NCI-H187 treated with DMSO at 0.1 percent for 48 hours (cell line): ENCODE results near the gene ARMC3.
"Not testable (repeated sequence)": the region's sequence is repeated elsewhere in the genome, so short reads cannot be mapped to it uniquely, and the experiment has no call there.

Experiments
- DNase-seq: peaks from one replicate; lab custom pipeline; 2025; lab: John Stamatoyannopoulos, UW

Gene ARMC3

GRCh38 chr10:23048191-23048590, 120.3 kb downstream of the ARMC3 start:
- no peak for DNase-seq

DNA sequence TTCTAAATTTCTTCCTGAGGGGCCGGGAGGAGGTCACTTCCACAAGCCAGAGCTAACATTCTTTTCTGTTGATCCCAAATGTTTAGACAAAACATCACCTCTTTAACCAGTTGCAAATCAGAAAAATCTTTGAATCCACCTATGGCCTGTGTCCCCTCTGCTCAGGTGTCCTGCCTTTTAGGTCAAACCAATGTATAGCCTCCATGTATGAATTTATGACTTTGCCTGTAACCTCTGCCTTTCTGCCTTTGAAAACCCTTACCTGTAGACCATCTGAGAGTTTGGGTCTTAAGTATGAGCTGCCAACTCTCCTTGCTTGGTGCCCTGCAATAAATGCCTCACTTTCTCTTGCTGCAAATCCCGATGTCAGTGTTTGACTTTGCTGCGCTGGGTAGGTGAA, 123.4 kb downstream of the ARMC3 start:
- DNase-seq = no peak

DNA sequence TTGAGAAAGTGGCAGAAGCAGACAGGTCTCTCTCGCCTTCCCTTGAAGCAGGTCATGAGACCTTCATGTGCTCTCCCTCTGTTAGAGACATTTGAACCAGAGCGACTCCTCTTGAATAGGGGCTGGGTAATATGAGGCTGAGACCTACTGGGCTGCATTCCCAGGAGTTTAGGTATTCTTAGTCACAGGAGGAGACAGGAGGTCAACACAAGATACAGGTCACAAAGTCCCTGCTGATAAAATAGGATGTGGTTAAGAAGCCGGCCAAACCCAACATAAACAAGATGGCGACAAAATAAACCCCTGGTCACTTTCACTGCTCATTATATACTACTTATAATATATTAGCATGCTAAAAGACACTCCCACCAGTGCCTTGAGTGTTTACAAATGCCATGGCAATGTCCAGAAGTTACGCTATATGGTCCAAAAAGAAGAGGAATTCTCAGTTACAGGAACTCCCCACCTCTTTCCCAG, 124.0 kb downstream of the ARMC3 start:
- no peak for DNase-seq

- no peak for DNase-seq
Observed at GRCh38 chr10:23053036-23053435, 125.2 kb downstream of the ARMC3 start.

GRCh38 chr10:23055424-23056185, 127.8 kb downstream of the ARMC3 start:
- no peak for DNase-seq

GRCh38 chr10:23056186-23056579, 128.3 kb downstream of the ARMC3 start:
- no peak for DNase-seq

GRCh38 chr10:23058366-23058765, 130.5 kb downstream of the ARMC3 start:
- DNase-seq = no peak

DNA sequence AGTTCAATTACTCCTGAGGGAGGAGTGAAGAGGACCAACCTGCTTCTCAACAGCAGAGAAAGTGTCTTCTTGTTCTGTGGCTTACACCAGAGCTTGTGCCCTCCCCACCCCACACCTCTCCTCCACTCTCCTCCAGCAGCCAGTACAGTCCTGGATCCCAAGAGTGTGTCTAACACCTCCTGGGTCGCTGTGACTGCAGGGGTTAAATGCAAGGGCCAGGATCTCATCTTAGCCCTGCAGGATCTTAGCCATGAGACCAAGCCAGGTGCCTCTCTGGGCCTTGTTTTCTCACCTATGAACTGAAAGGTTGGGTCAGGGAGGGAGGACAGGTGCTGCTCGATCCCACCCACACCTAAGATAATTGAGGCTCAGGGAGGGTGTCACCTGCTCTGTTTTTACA, 133.1 kb downstream of the ARMC3 start:
- no peak for DNase-seq

DNA sequence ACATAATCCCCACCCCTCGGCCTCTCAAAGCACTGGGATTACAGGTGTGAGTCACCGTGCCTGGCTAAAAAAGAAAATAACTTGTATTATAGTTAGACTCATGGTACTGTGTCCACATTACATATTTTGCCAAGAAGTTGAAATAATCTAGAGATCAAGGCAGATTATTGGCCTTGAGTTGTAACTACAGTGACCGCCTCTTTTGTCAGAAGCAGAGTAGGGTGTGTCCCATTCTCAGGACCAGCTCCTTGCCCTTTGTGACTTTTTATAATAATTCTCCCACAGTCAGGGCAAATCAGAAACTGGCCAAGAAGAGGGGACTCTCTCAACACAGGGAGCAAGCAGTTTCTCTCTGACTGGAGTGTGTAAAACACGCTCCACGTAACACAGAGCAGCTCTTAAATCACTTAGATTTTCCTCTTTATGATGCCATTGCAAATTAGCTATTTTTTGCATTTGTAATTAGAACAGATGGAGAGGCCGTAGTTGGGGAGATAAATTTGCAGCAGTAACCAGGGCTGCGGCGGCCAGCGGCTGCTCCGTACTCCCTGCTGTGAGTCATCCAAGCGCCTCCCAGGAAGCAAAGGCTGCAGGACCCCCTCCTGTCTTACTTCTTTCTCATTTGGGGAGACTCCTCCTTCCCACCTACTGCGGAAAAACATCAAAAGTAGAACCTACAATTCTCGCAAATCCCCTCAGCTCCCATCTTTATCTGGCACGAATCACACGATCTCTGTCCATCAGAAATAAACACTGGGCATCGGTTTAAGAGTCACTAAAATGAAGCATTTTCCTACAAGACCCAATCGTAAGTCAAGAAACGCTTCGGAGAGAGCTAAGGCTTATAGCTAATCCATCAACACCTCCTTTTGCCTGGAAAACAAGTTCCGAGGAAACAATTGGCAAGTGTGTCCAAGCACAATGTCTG, 135.5 kb downstream of the ARMC3 start:
- no peak for DNase-seq

GRCh38 chr10:23063973-23064812, 136.3 kb downstream of the ARMC3 start:
- no peak for DNase-seq

- DNase-seq = not testable (repeated sequence)
Observed at GRCh38 chr10:23064813-23065114, 136.9 kb downstream of the ARMC3 start.

GRCh38 chr10:23065181-23065948, 137.5 kb downstream of the ARMC3 start:
- DNase-seq = no peak

GRCh38 chr10:23067337-23067736, 139.5 kb downstream of the ARMC3 start:
- DNase-seq = no peak

- DNase-seq = no peak
Observed at GRCh38 chr10:23067939-23068775, 140.3 kb downstream of the ARMC3 start.

- DNase-seq = no peak
Observed at GRCh38 chr10:23069019-23069815, 141.4 kb downstream of the ARMC3 start.

DNA sequence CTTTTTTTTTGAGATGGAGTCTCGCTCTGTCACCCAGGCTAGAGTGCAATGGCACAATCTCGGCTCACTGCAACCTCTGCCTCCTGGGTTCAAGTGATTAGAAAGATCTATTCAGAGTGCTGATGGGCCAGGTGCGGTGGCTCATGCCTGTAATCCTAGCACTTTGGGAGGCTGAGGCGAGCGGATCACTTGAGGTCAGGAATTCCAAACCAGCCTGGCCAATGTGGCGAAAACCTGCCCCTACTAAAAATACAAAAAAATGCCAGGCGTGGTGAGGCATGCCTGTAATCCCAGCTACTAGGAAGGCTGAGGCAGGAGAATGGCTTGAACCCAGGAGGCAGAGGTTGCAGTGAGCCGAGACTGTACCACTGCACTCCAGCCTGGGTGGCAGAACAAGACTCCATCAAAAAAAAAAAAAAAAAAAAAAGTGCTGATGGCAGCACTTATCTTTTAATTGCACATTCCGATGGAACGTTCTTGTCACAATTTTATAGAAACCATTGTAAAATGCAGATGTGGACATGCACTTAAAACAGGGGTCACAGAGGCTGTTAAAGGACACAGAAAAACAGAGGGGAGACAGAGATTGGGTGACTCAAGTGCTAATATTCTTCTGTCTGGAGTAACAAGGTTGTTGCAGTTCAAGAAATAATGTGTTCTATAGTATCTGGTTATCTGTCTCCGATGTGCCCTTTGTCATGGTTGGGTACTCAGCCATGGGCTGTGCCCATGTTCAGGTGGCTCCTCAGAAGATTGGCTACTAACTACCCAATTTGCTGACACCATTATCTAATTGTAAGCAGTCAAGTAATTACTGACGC, 142.4 kb downstream of the ARMC3 start:
- DNase-seq = peak; percentile 93

DNA sequence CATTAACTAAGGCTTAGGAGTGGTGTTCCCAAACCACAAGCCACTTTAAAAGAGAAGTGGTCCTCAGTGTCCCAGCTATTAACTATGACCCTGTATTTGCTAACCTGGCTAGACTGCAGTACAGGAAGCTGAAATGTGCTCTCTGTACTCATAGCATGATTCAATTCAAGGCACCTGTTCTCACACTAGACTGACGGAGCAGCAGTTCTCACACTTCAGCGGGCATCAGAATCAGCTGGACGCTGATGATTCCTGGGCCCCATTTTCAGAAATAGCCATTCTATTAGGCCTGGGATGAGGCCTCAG, 143.0 kb downstream of the ARMC3 start:
- DNase-seq = peak; percentile 93

- not testable (repeated sequence) for DNase-seq
Observed at GRCh38 chr10:23072593-23072992, 144.7 kb downstream of the ARMC3 start.

DNA sequence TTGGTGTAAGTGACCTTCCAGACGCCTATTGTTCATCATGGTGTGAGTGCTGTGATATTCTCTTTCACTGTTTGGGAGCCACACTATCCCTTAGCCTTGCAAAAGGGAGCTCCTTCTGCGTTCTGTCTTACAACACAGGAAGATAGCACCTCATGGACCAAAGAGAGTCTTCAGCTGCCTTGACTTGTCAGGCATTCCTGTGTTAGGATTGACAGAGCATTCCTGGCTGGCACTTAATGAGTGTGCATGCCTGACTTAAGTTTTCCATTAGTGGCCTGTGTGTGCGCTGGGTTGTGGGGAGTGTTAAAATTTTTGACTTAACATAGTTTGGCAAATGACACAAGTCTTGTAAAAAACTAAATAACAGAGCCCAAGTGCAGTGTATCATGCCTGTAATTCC, 145.7 kb downstream of the ARMC3 start:
- DNase-seq = no peak
